Measurements from ENCODE around the gene CYTH4.
"Not testable (repeated sequence)": the region's sequence is repeated elsewhere in the genome, so short reads cannot be mapped to it uniquely, and the experiment has no call there.

CYTH4 gene

DNA sequence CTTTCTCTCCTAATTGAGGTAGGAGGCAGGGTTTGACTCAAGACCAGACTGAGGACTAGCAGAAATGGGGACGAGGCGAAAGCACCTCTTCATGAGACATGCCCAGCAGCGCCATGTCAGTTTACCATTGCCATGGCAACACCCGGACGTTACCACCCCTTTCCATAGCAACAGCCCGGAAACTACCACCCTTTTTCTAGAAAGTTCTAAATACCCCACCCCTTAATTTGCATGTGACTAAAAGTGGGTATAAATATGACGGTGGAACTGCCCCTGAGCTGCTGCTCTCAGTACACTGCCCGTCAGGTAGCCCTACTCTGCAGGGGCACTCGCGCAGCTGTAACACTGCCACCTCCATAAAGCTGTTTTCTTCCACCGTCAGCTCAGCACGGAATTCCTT is 32.3 kb upstream of the CYTH4 start:
- no peak for DNase-seq

GRCh38 chr22:37251836-37252235 is 30.5 kb upstream of the CYTH4 start:
- DNase-seq = not testable (repeated sequence)

- DNase-seq = no peak
Measured at GRCh38 chr22:37253126-37253660, 29.1 kb upstream of the CYTH4 start.

DNA sequence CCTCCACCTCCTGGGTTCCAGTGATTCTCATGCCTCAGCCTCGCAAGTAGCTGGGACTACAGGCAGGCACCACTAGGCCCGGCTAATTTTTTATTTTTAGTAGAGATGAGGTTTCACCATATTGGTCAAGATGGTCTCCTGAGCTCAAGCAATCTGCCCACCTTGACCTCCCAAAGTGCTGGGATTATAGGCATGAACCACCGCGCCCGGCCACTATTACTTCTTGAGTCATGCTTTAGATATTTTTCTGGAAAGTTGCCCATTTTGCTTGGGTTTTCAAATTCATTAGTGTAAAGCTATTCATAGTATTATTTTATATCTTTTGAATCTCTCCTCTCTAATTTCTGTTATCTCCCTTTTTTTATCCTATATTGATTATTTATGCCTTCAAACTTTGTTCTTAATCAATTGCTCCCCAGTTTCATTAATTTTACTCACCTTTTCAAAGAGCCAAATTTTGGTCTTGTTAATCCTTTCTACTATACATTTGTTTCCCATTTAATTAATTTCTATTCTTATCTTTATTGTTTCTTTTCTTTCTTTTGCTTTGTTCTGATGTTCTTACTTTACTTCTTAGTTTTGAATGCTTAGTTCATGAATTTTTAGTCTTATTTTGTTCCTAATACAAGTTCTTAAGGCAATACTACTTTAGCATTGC is 28.0 kb upstream of the CYTH4 start:
- no peak for DNase-seq

DNA sequence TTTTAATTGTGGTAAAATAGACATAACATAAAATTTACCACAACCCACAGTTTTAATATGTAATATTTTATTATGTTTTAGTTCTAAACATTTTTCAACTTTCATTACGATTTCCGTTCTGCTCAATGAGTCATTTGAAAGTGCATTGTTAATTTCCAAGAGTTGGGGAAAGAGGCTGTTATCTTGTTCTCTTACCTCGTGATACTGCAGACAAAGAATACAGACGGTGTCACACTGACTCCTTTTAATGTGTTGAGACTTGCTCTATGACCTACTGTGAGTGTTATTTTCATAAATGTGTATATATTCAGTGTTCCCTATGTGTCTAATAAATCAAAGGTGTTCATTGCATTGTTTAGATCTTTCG is 27.5 kb upstream of the CYTH4 start:
- no peak for DNase-seq

GRCh38 chr22:37255558-37256006 is 26.7 kb upstream of the CYTH4 start:
- DNase-seq = no peak

DNA sequence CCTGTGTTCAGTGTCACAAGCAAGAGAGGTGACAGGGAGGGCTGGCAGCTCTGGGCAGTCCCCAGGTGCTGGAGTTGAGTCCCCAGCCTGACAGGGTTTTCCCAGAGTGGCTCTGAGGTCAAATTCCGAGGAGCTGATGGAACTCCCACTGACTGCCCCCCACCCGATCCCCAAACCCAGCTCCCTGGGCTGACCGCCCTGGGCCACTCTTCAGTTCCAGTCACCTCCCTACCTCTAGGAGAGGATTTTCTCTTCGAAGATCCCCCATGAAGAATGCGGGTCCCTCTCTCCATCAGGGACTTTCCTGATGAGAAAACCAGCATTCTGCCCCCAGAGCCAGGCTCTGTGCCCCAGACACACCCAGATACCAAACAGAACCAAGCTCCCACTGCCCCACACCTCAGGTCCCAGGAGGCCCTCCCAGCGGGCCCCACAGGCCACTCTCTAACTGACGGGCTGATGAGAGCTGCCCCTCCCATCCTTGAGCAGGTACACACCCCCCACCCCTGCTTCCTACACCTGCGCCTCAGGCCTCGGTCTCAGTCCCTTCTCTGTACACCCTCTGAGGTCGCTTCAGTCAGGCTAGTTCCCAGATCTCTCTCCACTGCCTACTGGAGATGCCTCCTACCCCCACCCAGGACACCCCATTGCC is 26.1 kb upstream of the CYTH4 start:
- no peak for DNase-seq

DNA sequence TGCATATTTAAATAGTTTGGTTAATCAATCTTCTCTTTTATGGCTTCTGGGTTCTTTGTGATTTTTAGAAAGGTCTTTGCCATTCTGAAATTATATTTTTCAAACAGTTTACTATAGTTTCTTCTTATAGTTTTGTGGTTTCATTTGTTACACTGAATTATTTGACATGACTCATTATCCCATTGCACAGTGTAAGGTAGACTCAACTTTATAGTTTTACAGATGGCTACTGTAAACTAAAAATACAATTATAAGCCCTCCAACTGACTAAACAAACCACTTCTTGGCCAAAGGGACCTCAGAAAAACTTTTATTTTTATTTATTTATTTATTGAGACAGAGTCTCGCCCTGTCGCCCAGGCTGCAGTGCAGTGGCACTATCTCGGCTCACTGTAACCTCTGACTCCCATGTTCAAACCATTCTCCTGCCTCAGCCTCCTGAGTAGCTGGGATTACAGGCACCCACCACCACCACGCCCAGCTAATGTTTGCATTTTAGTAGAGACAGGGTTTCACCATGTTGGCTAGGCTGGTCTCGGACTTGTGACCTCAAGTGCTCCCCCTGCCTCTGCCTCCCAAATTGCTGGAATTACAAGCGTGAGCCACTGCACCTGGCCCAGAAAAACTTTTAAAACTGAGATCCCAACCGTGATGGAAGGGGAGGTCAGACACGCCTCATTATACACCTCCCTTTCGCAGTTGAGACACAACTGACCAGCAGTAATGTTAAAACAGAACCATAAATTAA is 24.1 kb upstream of the CYTH4 start:
- DNase-seq = no peak

- DNase-seq = no peak
Measured at GRCh38 chr22:37258753-37259401, 23.4 kb upstream of the CYTH4 start.

- no peak for DNase-seq
Measured at GRCh38 chr22:37259540-37260029, 22.7 kb upstream of the CYTH4 start.

DNA sequence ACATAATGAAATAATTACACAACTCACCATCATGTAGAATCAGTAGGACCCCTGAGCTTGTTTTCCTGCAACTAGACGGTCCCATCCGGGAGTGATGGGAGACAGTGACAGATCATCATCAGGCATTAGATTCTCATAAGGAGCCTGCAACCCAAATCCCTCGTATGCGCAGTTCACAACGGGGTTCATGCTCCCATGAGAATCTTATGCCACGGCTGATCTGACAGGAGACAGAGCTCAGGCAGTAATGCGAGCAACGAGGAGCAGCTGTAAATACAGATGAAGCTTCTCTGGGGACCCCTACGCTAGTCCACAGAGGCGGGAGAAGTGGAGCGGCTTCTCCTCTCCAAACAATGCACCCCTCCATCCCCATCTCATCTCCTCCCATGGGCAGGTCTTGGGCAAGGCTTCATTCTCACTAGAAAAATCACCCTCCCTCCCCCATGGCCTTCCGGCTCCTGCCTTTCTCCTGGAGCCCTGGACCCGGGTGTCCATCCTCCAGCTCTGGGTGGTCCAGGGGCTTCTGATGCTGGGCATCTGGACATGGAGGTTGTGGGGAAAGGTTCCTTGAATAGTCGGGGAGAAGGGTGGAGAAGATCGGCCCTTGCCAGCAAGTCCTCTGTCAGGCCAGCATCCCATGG is 22.0 kb upstream of the CYTH4 start:
- DNase-seq = no peak

DNA sequence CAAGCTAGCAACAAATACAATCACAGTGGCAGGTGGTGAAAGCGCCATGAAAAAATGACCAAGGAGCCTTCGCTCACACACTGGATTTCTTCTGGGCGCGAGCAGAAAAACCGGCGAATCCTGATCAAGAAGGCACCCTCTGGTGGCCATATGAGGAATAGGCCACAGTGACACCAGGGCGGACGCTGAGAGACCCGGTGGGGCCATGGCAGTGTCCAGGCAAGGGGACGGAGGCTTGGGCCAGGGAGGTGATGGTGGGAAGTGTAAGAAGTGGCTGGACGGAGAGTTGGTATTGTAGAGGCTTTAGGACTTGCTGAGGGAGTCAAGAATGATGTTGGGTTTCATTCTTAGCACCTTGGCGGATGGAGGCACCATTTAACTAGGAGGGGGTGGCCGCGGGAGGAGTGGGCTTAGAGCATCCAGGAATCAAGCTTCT is 21.4 kb upstream of the CYTH4 start:
- peak; percentile 43 for DNase-seq

- no peak for DNase-seq
Measured at GRCh38 chr22:37262346-37262745, 20.0 kb upstream of the CYTH4 start.

GRCh38 chr22:37263966-37264887 is 18.1 kb upstream of the CYTH4 start:
- no peak for DNase-seq

GRCh38 chr22:37266581-37267134 is 15.7 kb upstream of the CYTH4 start:
- no peak for DNase-seq

DNA sequence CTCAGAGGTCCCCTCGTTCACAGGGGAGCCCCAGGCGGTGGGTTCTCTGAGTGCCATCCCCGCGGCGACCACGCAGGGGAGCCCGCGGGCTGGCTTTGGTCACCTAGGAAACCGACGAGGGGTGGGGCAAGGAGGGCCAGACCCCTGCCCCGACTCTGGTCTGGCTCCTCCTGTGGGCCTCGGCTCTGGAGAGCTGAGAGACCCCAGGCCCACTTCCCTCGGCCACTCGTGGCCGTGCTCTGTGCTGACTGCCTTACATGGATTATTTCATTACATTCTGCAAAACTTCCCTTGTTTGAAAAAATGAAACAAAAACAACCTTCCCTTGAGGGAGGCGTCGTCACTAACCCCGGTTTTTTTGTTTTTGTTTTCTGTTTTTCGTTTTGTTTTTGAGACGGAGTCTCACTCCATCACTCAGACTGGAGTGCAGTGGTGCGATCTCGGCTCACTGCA is 15.1 kb upstream of the CYTH4 start:
- peak; percentile 50 for DNase-seq

GRCh38 chr22:37267661-37268413 is 14.5 kb upstream of the CYTH4 start:
- no peak for DNase-seq

- no peak for DNase-seq
Measured at GRCh38 chr22:37269936-37270678, 12.2 kb upstream of the CYTH4 start.

- DNase-seq = peak; percentile 57
Measured at GRCh38 chr22:37270928-37271650, 11.2 kb upstream of the CYTH4 start.
